ENCODE results near the gene HYAL4.
"Not testable (repeated sequence)": the region's sequence is repeated elsewhere in the genome, so short reads cannot be mapped to it uniquely, and the experiment has no call there.

HYAL4 gene

GRCh38 chr7:123805287-123805686, 39.7 kb upstream of the HYAL4 start:
- H3K4me3 ChIP-seq (ENCODE audit: control insufficient read depth, low read depth, low read length), result no peak overlapping the region
- DNase-seq (ENCODE audit: low read depth), result no peak
- TF ChIP-seq, protein P1, sequence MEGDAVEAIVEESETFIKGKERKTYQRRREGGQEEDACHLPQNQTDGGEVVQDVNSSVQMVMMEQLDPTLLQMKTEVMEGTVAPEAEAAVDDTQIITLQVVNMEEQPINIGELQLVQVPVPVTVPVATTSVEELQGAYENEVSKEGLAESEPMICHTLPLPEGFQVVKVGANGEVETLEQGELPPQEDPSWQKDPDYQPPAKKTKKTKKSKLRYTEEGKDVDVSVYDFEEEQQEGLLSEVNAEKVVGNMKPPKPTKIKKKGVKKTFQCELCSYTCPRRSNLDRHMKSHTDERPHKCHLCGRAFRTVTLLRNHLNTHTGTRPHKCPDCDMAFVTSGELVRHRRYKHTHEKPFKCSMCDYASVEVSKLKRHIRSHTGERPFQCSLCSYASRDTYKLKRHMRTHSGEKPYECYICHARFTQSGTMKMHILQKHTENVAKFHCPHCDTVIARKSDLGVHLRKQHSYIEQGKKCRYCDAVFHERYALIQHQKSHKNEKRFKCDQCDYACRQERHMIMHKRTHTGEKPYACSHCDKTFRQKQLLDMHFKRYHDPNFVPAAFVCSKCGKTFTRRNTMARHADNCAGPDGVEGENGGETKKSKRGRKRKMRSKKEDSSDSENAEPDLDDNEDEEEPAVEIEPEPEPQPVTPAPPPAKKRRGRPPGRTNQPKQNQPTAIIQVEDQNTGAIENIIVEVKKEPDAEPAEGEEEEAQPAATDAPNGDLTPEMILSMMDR (IDR thresholded peaks at IDR 0.05; ENCODE audit: control insufficient read depth, insufficient read depth, low read depth, low read length, missing control alignments), result no peak

GRCh38 chr7:123809471-123809870, 35.5 kb upstream of the HYAL4 start:
- TF ChIP-seq, protein P1 (IDR thresholded peaks at IDR 0.05; ENCODE audit: control insufficient read depth, insufficient read depth, low read depth, low read length, missing control alignments), result no peak
- H3K4me3 ChIP-seq (ENCODE audit: control insufficient read depth, low read depth, low read length), result no peak overlapping the region
- DNase-seq (ENCODE audit: low read depth), result no peak

DNA sequence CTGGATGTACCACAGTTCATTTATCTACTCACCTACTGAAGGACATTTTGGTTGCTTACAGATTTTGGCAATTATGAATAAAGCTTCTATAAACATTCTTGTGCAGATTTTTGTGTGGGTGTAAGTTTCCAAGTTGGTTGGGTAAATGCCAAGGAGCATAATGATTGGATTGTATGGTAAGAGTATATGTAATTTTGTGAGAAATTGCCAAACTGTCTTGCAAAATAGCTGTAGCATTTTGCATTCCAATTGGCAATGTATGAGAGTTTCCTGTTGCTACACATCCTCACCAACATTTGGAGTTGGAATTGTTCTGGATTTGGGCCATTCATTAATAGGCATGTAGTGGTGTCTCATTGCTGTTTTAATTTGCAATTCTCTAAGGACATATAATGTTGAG, 33.9 kb upstream of the HYAL4 start:
- H3K4me3 ChIP-seq (ENCODE audit: control insufficient read depth, low read depth, low read length), result no peak overlapping the region
- DNase-seq (ENCODE audit: low read depth), result no peak
- TF ChIP-seq, protein P1 (IDR thresholded peaks at IDR 0.05; ENCODE audit: control insufficient read depth, insufficient read depth, low read depth, low read length, missing control alignments), result no peak

GRCh38 chr7:123816916-123817315, 28.1 kb upstream of the HYAL4 start:
- no peak overlapping the region for H3K4me3 ChIP-seq (ENCODE audit: control insufficient read depth, low read depth, low read length)
- TF ChIP-seq, protein P1 (IDR thresholded peaks at IDR 0.05; ENCODE audit: control insufficient read depth, insufficient read depth, low read depth, low read length, missing control alignments), result no peak
- DNase-seq (ENCODE audit: low read depth), result no peak

- DNase-seq (ENCODE audit: low read depth), result no peak
- H3K4me3 ChIP-seq (ENCODE audit: control insufficient read depth, low read depth, low read length), result no peak overlapping the region
- TF ChIP-seq, protein P1 (IDR thresholded peaks at IDR 0.05; ENCODE audit: control insufficient read depth, insufficient read depth, low read depth, low read length, missing control alignments), result no peak
Observed at GRCh38 chr7:123819001-123819400, 26.0 kb upstream of the HYAL4 start.

- not testable (repeated sequence) for H3K4me3 ChIP-seq (ENCODE audit: control insufficient read depth, low read depth, low read length); DNase-seq (ENCODE audit: low read depth)
Observed at GRCh38 chr7:123819795-123820194, 25.2 kb upstream of the HYAL4 start.

DNA sequence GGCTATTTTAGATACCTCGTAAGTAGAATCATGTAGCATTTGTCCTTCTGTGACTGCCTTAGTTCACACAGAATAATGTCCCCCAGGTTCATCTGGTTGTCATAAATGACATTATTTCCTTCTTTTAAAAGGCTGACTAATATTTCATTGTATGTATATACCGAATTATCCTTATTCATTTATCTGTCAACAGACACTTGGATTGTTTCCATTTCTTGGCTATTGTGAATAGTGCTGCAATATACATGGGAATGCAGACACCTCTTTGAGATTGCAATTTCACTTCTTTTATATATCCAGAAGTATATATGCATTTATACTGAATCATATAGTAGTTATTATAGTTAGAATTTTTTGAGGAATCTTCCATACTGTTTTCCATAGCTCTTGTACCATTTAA, 24.1 kb upstream of the HYAL4 start:
- TF ChIP-seq, protein P1 (IDR thresholded peaks at IDR 0.05; ENCODE audit: control insufficient read depth, insufficient read depth, low read depth, low read length, missing control alignments), result no peak
- no peak overlapping the region for H3K4me3 ChIP-seq (ENCODE audit: control insufficient read depth, low read depth, low read length)
- no peak for DNase-seq (ENCODE audit: low read depth)
